ENCODE data around the gene TMEM156.
"Not testable (repeated sequence)": the region's sequence is repeated elsewhere in the genome, so short reads cannot be mapped to it uniquely, and the experiment has no call there.

Gene TMEM156

DNA sequence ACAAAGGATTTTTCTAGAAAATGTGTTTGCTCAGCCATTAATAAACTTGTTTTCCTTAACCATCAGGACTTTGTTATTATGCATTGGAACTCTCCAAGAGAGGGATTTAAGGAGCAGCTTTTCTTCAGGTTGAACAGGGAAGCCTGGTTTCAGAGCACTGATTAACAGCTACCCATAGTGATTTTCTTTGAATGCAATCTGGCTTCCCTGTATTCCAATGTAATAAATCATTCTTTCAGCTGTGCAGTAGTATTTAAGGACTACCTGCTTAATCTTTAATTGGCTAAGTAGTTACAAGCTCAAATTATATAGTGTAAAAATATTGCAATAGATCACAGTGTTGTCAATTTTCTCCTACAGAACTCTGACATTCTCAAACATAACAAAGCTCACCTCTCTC is 77.5 kb downstream of the TMEM156 start:
- DNase-seq: no peak

DNA sequence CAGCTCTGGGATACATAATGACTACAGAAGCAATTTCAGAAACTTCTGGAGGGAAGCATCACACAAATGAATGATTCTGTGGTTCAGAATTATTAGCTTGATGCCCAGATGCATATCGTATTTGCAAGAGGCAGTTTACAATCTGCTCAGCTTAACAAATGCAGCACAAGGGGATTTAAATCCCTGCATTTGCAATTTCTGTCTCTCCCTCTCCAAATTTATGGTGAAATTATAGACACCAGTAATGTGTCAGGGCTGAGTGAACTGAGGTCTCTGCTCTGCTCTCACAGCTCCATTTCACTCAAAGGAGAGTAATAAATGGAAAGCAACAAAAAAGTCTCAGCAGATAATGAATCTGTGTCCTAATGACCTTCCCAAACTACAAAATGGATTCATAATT is 80.2 kb downstream of the TMEM156 start:
- no peak for DNase-seq

DNA sequence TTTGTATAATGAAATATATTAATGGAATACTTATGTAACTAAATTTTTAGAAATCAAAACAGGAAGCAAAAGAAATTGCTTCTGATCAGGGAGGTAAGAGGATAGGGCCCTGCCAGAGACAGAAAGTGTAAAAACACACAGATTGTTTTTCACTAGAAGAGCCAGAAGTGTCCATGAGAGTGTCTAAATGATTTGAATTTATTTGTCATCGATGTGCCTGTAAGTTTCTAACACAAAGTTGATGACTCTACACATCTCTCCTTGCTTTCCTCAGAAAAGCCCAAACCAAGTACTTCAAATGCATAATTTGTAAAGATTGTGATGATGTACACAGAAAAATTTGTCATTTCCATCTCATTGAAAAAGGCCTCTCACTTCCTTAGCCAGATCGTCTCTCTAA is 80.6 kb downstream of the TMEM156 start:
- no peak for DNase-seq

DNA sequence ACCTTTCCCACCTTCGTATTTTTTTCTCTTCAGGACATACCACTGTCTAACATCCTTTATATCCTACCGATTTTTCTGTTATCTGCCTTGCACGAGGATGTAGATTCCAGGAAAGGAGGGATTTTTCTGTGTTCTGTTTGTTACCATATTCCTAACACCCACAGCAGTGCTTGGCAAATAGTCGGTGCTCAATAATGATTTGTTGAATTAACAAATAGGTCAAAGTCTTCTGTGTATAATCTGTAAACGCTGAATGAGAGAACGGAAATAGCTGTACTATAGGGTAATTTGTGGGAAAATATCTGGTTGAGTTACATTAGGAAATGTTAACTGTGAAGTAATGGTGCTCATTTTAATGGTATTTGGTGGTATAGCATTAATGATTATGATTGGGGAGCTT is 81.5 kb downstream of the TMEM156 start:
- no peak for DNase-seq

DNA sequence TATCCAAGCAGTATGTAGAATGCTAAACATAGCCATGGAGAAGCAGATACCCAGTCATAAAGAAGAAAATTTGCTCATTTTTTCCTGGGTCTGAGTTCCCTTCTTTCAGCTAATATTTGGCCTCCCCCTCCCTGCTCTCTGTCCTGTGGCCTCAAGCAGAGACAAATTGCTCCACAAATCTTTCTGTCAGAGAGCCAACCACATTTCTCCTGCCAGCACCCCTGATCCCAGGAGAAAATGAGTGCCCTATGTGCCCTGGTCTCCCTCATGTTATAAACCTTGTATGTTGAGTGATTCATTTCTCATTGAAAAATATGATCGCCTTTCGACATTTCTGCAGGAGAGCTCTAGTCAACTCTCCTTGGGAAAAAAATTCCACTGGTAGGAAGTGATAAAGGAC is 82.0 kb downstream of the TMEM156 start:
- no peak for DNase-seq

DNA sequence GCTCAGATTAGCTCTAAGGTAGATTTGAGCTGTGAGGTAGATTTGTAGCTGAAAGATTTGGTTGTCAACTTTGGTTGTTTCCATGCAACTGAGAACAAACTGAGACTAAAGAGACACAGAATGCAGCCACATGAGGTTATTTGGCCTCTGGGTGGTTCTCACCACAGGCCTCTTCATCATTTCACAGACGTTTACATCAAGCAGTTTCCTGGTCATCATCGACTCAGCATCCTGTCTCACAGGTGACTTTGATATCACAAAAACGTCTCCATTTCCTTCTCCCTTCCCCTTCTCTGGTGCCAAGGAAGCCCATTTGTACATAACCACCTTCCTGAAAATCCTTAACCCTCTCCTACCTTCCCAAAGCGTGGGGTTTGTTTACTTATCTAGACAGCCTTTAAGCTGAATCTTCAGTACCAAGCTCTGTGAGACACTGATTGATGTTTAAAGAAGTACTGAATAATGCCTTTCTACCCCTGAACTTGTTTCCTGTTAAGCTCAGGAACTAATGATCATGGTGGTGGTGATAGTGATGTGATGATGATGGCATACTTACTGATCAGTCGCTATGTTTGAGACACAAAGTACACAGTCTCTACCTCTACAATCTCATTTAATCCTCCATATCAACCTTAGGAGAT is 82.7 kb downstream of the TMEM156 start:
- no peak for DNase-seq

DNA sequence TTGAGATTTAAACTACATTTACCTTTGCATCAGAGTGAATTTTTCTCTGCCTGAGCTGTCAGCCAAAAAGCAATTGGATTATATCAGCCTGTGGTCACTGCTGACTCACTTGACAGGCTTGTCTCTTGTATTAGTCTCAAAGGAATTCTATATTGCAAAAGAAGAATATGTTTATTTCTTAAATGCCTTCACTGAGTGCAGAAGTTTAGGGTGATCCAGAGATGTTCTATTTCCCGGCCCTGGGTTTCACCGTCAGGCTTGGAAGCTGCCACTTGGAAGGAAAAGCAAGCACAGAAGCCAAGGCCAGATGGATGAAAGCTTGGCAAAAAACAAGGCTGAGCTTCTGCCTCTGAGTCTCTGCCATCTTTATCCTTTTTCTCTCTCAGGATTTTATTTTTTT is 83.7 kb downstream of the TMEM156 start:
- no peak for DNase-seq

DNA sequence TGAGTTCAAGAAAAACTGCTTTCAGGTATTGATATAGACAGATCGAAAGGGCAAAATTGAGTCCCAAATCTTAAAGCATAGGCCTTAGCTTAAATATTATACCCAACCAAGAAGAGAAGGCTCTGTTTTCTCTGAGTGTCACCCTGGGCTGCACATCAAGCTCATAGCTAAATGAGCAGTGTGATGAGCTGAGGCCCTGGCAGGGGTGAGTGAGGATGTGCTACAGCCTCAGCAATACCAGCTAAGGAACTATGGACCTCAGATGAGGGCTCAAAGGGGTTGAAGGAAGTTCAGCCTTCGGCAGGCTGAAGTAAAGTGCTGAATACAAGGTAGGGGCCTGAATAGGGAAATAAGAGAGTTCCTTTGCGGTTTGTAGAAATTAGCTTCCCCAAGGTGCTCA is 85.3 kb downstream of the TMEM156 start:
- no peak for DNase-seq

DNA sequence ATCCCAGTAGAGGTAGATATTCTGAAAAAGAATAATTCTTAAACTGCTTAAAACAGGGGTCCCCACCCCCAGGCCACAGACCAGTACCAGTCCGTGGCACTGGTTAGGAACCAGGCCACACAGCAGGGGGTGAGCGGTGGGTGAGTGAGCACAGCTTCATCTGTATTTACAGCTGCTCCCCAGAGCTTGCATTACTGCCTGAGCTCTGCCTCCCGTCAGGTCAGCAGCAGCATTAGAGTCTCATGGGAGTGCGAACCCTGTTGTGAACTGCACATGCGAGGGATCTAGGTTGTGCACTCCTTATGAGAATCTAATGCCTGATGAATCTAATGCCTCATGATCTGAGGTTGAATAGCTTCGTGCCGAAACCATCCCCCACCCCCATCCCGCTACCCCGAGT is 87.8 kb downstream of the TMEM156 start:
- no peak for DNase-seq

DNA sequence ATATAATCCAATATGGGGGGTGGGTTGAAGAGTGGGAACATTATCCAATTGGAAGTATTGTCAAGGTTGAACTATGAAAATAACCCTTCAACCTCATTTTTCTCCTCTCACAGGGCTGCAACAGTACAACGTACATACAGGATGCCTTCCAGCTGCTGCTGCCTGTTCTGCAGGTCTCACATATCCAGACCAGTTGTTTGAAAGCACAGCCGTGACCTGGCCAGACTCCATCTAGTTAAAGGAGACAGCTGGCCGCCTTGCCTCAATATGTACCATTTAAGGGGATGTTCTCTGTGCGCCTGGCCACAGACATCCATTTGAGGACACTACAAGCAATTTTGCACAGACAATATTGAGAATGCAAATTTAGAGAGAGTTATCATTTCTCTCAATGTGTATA is 88.9 kb downstream of the TMEM156 start:
- no peak for DNase-seq

DNA sequence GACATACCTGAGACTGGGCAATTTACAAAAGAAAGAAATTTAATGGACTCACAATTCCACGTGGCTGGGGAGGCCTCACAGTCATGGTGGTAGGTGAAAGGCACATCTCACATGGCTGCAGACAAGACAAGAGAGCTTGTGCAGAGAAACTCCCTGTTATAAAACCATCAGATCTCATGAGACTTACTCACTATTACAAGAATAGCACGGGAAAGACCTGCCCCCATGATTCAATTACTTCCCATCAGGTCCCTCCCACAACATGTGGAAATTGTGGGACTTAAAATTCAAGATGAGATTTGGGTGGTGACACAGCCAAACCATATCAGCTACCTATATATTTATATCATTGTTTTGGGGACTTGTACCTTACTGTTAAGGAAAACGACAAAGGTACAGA is 90.3 kb downstream of the TMEM156 start:
- DNase-seq: not testable (repeated sequence)

DNA sequence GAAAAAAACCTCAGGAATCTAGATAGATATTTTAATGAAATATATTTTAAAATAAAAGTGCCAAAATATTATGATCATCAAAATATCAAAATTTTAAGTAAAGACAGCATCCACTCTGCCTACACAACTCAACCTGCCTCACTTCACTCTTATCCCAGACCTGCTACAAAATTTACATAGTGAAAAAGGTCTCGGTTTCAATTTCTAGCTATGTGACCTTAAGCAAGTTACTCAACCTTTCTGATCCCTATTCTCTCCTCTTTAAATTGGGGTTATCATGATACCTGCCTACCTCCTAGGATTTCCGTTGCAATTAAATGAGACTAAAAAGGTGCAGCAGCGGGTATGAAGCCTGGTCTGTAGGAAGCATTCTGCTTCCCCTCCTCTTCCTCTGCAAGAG is 91.7 kb downstream of the TMEM156 start:
- DNase-seq: no peak

DNA sequence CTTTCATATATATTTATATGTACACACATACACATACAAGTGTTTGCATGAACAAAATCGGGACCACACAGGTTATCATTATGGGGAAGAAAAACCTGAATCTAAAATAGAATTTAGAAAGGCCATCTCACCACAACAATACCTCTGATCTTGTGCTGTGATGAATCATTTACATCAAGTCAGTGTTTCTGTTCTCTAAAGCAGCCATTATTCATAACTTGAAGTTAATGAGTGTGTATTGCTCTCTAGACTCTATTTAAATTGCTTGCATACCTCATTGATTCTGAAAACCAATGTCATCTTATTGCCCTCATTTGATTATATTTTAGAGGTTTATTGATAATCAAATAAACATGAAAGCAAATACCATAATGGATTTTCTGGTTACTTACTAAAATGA is 93.0 kb downstream of the TMEM156 start:
- DNase-seq: no peak

DNA sequence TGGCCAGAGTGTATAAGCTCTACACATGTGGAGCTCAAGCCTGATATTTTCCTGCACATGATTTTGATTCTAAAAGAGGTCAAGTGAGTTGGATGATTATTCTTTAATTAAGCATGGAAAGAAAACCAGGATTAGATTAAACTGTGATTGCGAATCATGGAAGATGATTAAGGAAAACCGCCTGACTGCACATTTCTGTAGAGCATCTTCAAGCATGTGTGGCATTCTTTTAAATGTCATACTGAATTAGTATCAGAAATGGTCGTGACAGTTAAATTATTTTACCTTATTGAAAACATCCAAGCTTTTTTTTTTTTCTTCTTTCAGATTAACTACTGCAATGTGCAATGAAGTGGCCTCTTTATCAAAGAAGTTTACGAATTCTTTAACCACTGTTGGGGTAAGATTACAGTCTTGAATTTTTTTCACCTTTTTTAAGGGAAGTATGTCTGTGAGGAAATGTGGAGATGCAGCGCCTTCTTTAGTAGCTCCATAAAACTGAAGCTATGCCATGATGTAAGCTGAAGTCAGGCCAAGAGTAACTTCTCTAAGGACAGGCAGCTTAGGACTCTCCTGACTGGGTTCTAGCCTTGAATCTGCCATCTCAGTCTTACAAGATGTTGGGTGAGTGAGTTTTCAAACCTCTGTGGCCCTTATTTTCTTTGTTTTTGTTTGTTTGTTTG is 96.7 kb downstream of the TMEM156 start:
- no peak for DNase-seq

DNA sequence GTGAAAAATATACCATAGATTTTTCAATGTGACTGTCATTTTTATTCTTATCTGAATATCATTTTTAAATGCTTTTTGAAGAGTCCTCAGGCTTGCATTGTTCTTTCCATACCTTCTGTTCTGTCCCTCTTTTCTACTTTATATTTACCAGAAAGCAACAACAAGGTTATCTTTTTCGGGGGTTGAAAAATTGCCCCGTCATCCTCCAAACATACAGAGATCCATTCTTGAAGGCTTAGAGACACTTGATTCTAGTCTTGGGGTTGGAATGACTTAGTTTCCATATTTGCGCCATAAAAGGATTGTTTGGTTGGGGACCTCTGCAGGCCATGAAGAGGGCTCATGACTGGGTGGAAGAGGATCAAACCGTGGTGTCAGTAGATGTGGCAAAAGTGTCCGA is 101.1 kb downstream of the TMEM156 start:
- DNase-seq: no peak

DNA sequence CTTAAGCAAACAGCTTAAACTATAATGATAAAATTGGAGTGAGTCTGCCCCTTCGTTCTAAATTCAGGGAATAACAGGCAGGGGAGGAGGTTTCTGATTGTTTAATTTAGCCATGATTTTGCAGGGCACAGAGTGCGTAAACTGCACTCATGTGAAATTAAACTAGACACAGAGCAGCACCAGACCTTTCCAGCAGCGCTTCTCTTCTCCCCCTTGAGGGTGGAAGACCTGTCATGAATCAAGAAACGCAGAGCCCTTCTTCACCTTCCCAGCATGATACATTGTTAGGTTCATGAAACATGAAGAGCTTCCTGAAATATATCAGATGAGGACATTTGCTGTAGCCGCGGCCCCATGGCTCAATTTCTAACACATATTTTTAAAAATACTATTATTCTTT is 101.5 kb downstream of the TMEM156 start:
- DNase-seq: no peak

DNA sequence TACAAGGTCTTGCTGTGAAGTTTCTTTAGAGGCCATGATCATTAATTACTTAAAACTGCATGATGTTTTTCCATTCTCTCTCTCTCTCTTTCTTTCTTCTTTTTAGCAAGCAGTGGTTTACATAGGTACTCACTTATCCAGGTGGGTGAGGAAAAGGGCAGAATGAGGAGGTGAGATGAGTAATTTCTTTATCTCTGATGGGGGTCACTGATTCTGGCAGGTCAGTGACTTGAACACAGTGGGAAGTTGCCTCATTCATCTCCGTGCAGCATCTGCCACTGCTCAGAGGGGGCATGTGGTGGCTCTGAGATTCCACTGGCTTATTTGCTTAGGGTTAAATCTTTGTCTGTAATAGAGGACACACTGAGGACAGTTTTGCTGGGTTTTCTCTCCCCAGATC is 102.0 kb downstream of the TMEM156 start:
- no peak for DNase-seq

DNA sequence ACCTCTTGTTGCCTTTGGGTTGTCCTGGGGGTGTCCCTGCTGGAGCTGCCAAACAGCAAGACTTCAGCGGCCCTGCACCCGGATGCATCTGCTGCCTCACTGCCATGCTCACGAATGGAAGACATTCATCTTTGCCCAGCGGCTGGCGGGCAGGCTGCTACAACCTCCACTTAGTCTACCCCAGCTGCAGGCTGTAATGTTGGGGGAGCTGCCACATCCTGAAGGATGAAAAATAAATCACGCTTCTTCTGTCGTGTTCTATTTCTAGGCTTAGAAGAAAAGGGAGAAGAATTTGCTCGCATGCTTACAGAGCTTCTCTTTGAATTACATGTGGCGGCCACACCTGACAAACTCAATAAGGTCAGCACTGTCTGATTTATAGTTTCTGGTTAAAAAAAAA is 103.2 kb downstream of the TMEM156 start:
- no peak for DNase-seq

DNA sequence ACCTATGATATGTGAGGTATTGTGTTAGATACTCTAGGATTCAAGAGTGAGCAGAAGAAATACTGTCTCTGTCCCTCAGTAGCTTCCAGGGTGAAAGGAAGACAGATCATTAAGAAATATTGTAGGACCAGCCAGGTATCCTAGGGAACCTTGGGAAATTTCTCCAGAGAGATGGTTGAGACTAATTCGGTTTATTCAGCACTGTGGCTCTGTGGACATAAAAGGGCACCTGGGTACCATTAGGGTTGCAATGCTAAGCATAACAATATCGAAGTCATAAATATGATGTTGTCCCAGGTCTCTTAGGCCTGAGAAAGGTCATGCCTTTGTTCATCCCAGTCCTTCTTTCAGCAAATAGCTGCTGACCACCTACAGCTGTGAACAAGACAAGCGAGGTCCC is 103.6 kb downstream of the TMEM156 start:
- DNase-seq: no peak

DNA sequence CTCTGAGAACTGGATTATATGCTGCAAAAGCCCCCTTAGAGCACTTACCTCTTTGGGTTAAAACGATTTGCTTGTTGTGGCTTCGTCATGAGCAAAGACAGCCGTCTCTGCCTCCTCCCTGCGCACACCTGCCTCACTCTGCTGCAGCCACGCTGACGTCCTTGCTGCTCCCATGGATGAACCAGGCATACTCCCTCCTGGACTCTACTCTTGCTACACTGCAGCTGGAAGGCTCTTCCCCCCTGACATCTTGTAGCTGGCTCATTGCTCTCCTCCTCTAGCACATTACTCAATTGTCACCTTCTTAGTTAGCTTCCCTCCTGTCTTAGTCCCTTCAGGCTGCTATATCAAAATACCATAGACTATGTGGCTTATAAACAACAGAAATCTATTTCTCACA is 105.3 kb downstream of the TMEM156 start:
- DNase-seq: no peak

DNA sequence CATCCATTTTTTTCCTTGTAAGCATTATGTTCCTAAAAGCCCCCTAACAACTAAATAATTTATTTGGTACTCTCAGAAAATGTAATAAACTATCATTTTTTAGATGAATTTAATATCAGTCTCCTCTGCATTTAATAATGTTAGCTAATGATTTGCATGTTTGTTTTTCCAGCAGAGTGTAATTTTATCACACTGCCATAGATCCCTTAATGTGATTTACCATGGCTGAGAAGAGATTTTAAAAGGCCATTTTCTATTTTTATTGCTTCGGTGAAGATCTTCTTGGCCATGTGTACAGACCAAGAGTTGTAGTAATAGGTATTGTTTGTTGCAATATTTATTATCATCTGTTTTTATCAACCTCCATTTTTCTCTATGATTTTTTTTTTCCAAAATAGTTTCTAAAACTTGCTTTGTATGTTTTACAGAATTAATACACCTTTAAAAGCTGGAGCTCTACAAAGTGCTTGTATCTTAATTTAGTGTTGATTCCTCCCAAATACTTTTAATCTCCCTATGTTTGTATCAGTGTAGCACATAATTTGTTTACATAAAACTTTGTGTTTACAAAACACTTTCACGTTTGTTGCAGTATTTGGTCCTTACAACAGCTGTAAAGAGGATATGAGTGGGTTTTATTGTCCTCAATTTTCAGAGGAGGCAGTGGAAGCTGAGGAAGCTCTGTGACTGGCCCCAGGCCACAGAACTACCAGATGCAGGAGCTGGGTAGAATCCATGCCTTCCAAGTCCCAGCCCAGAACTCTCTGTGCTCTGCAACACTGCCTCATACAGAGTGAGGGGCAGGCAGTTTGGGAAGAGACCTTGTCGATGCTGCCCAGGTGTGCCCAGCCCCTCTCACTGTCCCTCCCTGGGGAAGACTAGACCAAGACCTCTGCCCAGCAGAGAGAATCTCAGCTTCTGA is 106.5 kb downstream of the TMEM156 start:
- DNase-seq: no peak

DNA sequence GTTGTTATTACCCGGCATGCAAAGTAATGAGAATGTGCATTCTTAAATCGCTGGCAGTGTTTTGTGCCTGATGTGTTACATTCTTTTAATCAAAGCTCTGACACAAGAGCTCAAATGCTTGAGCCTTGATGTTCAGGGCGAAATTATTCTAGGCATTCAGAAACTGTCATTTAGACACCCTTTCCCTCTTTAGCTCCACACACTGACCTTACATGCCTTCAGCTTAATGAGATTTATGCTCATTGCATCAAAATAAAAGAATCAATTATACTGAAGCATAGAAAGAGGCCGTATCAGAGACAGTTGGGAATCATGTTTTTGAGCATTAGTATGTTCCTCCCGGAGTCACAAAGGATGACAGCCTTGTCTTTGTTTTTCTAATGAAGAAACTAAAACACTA is 107.9 kb downstream of the TMEM156 start:
- no peak for DNase-seq

DNA sequence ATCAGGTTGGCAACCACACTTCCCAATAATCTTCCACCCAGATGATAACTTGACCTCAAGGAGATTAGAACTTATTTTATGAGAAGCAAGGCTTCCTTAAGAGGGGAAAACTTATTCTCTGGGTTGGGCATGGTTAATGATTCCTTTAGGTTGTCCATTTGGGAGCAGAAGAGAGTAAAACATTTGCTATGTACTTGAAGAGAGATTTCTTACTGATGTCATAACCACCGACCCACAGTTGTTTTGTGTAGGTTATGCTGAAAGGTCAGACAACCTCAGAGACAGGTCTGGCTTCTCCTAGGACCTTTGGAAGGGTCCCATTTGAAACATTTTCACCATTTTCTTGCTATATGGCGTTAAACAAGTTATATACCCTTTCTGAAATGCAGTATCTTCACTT is 108.5 kb downstream of the TMEM156 start:
- DNase-seq: no peak

DNA sequence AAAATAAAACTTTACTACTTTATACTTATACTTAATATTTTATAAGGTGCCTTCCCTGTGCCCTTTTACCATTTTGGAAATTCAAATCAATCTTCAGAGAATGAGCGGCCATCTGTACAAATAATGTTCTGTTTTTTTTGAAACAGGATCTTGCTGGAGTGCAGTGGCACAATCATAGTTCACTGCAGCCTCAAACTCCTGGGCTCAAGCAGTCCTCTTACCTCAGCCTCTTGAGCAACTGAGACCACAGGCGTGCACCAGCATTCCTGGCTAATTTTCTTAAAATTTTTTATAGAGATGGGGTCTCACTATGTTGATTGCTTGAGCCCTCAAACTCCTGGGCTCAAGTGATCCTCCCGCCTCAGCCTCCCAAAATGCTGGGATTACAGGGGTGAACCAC is 111.1 kb downstream of the TMEM156 start:
- DNase-seq: no peak

All from stimulated activated CD4-positive, alpha-beta T cell treated with anti-CD3 and anti-CD28 coated beads, Interleukin-4, amount 100 ng/mL, for 1 hour (primary cell).